Measurements from ENCODE around the gene FAM187B.
A peak's percentile ranks its signal among the peaks of the same experiment; 100 is the strongest.
"Not testable (repeated sequence)": the region's sequence is repeated elsewhere in the genome, so short reads cannot be mapped to it uniquely, and the experiment has no call there.

The FAM187B gene

GRCh38 chr19:35202722-35203688 lies 25.5 kb downstream of the FAM187B start:
- H3K4me3 ChIP-seq (ENCODE audit: low read depth, low read length) = no peak overlapping the region
- no peak for TF ChIP-seq CTCF (IDR thresholded peaks at IDR 0.05; ENCODE audit: insufficient read depth, low read depth, low read length, missing control alignments)
- no peak for DNase-seq (ENCODE audit: low read depth)

- TF ChIP-seq CTCF (IDR thresholded peaks at IDR 0.05; ENCODE audit: insufficient read depth, low read depth, low read length, missing control alignments) = no peak
- H3K4me3 ChIP-seq (ENCODE audit: low read depth, low read length) = no peak overlapping the region
- DNase-seq (ENCODE audit: low read depth) = no peak
These were observed 29.1 kb downstream of the FAM187B start for GRCh38 chr19:35199481-35199880.

- not testable (repeated sequence) for H3K4me3 ChIP-seq (ENCODE audit: low read depth, low read length); DNase-seq (ENCODE audit: low read depth)
These were observed 31.7 kb downstream of the FAM187B start for GRCh38 chr19:35196861-35197260.

GRCh38 chr19:35195830-35196229 lies 32.7 kb downstream of the FAM187B start:
- no peak for TF ChIP-seq CTCF (IDR thresholded peaks at IDR 0.05; ENCODE audit: insufficient read depth, low read depth, low read length, missing control alignments)
- no peak overlapping the region for H3K4me3 ChIP-seq (ENCODE audit: low read depth, low read length)
- no peak for DNase-seq (ENCODE audit: low read depth)

- H3K4me3 ChIP-seq (ENCODE audit: low read depth, low read length) = no peak overlapping the region
- DNase-seq (ENCODE audit: low read depth) = no peak
- TF ChIP-seq CTCF (IDR thresholded peaks at IDR 0.05; ENCODE audit: insufficient read depth, low read depth, low read length, missing control alignments) = peak; percentile 12
These were observed 34.2 kb downstream of the FAM187B start for GRCh38 chr19:35194012-35194984.

GRCh38 chr19:35184884-35185283 lies 43.7 kb downstream of the FAM187B start:
- no peak for DNase-seq (ENCODE audit: low read depth)
- TF ChIP-seq CTCF (IDR thresholded peaks at IDR 0.05; ENCODE audit: insufficient read depth, low read depth, low read length, missing control alignments) = no peak

GRCh38 chr19:35184267-35184666 lies 44.3 kb downstream of the FAM187B start:
- no peak overlapping the region for H3K4me3 ChIP-seq (ENCODE audit: low read depth, low read length)
- DNase-seq (ENCODE audit: low read depth) = no peak
- no peak for TF ChIP-seq CTCF (IDR thresholded peaks at IDR 0.05; ENCODE audit: insufficient read depth, low read depth, low read length, missing control alignments)

More at GRCh38 chr19:35184884-35185283, 43.7 kb downstream of the FAM187B start:
- H3K4me3 ChIP-seq (ENCODE audit: low read depth, low read length) = no peak overlapping the region

Data from GM12865 (cell line).